HCT116 (cell line): ENCODE results near the gene BTBD9. TPM values are rescaled to one million over a fixed set of nuclear protein-coding genes. Genes with fewer than 3 reads are reported as not detected.

ENCODE experiments used
- ATAC-seq: fragments of 200-7000 bp; cut with Tn5 transposase; 2 replicates; pipeline ENCODE4 v1.9.1; 2020; ENCODE audit warnings: mild to moderate bottlenecking, moderate library complexity
- BruUV-seq: library from RNA; stranded (reverse); fragments of 400-500 nt; replicated peaks from 2 replicates; lab custom pipeline; 2021; lab: Mats Ljungman, UMichigan
- CTCF ChIA-PET: fragments of 300-600 bp; sonication (Branson Sonifier 250); formaldehyde crosslinking; loops from one replicate; lab custom pipeline; 2021; ENCODE audit warnings: antibody characterized with exemption; lab: Charles Lee
- POLR2A ChIA-PET: fragments of 300-600, 350-600 bp; sonication (Branson Sonifier 250); formaldehyde crosslinking; loops from one replicate; lab custom pipeline; 2021; ENCODE audit warnings: antibody characterized with exemption; lab: Charles Lee
- RAD21 ChIA-PET, 2 experiments: fragments of 300-600 bp; sonication (Branson Sonifier 250); formaldehyde crosslinking; loops; one replicate each; lab custom pipeline; 2023; ENCODE audit warnings: low total read pairs in 2 of 2; ENCODE audit not compliant: uncharacterized antibody in 2 of 2, unreplicated experiment in 2 of 2, low non-redundant PET in 1 of 2; lab: Charles Lee
- DNase-seq: peaks from one replicate; pipeline ENCODE4 v3.0.0-alpha.2; 2010; ENCODE audit warnings: low read depth, low spot score
- H2AFZ ChIP-seq: fragments of 200-600 bp; shearing (Covaris generic), sonication (generic); 2 replicates; pipeline ENCODE4 v1.6.1; 2017; ENCODE audit warnings: low read depth, mixed run types, mixed read lengths, antibody characterized with exemption, low read length; ENCODE audit not compliant: poor library complexity, severe bottlenecking
- H3K27ac ChIP-seq: 2 replicates; pipeline ENCODE4 v1.5.1; 2012; ENCODE audit warnings: low read depth, low read length
- H3K27me3 ChIP-seq: fragments of 200-600 bp; sonication (generic); 2 replicates; pipeline ENCODE4 v1.6.1; 2016; ENCODE audit warnings: mixed run types, low read length, mixed read lengths; ENCODE audit not compliant: insufficient read depth
- H3K36me3 ChIP-seq, 2 experiments: fragments of 200-500 bp in 1 of 2; fragments of 200-600 bp in 1 of 2; sonication (Bioruptor generic) in 1 of 2; sonication (generic) in 1 of 2; 2 replicates each; pipeline versions ENCODE4 v1.5.1 to v1.6.1; 2014 to 2016; ENCODE audit warnings: low read length in 2 of 2, inconsistent platforms in 1 of 2, mixed read lengths in 1 of 2, mixed run types in 1 of 2; ENCODE audit not compliant: insufficient read depth in 2 of 2, control insufficient read depth in 1 of 2
- H3K4me1 ChIP-seq, 2 experiments: fragments of 200-600 bp in 1 of 2; sonication (generic) in 1 of 2; 2 replicates each; pipeline versions ENCODE4 v1.5.1 to v1.6.1; 2012 to 2017; ENCODE audit warnings: low read length in 2 of 2, inconsistent platforms in 1 of 2, mild to moderate bottlenecking in 1 of 2, mixed read lengths in 1 of 2, mixed run types in 1 of 2, moderate library complexity in 1 of 2; ENCODE audit not compliant: insufficient read depth in 2 of 2, control insufficient read depth in 1 of 2
- H3K4me2 ChIP-seq: fragments of 200-600 bp; sonication (generic); 2 replicates; pipeline ENCODE4 v1.6.1; 2017; ENCODE audit warnings: mixed run types, low read length, mixed read lengths
- H3K4me3 ChIP-seq, 2 experiments: fragments of 200-600 bp in 1 of 2; sonication (generic) in 1 of 2; replicated peaks in 1 of 2; 2 replicates each; pipeline ENCODE4 v1.5.1; 2011 to 2016; ENCODE audit warnings: low read length in 2 of 2, control low read depth in 1 of 2, low read depth in 1 of 2, mild to moderate bottlenecking in 1 of 2, mixed read lengths in 1 of 2, mixed run types in 1 of 2
- H3K79me2 ChIP-seq: fragments of 200-600 bp; sonication (generic); 2 replicates; pipeline ENCODE4 v1.6.1; 2017; ENCODE audit warnings: mild to moderate bottlenecking, mixed run types, low read length, moderate library complexity, mixed read lengths; ENCODE audit not compliant: insufficient read depth
- H3K9ac ChIP-seq: fragments of 200-600 bp; sonication (generic); 2 replicates; pipeline ENCODE4 v1.6.1; 2016; ENCODE audit warnings: low read length, mixed read lengths
- H3K9me2 ChIP-seq: fragments of 200-600 bp; sonication (generic), shearing (Covaris generic); 2 replicates; pipeline ENCODE4 v1.6.1; 2017; ENCODE audit warnings: mixed run types, mild to moderate bottlenecking, moderate library complexity; ENCODE audit not compliant: insufficient read depth
- H3K9me3 ChIP-seq, 2 experiments: fragments of 200-500 bp in 1 of 2; fragments of 200-600 bp in 1 of 2; sonication (Bioruptor generic) in 1 of 2; sonication (generic) in 1 of 2; 2 replicates each; pipeline ENCODE4 v1.6.1; 2014 to 2017; ENCODE audit warnings: low read length in 2 of 2, mixed read lengths in 2 of 2, inconsistent platforms in 1 of 2, low read depth in 1 of 2, mild to moderate bottlenecking in 1 of 2, mixed run types in 1 of 2, moderate library complexity in 1 of 2; ENCODE audit not compliant: control insufficient read depth in 1 of 2, insufficient read depth in 1 of 2
- H4K20me1 ChIP-seq: fragments of 200-600 bp; sonication (generic), shearing (Covaris generic); 2 replicates; pipeline ENCODE4 v1.6.1; 2017; ENCODE audit warnings: mixed run types, mild to moderate bottlenecking, moderate library complexity; ENCODE audit not compliant: insufficient read depth
- CEBPB ChIP-seq: IDR thresholded peaks from 2 replicates; pipeline ENCODE4 v1.6.1; 2012; ENCODE audit warnings: low read depth
- CTCF ChIP-seq, 3 experiments: fragments of 200-600 bp in 1 of 3; sonication (generic) in 1 of 3; IDR thresholded peaks in 2 of 3; conservative IDR thresholded peaks in 1 of 3; 2 replicates each; pipeline ENCODE4 v1.5.1; 2012 to 2017; ENCODE audit warnings: low read depth in 2 of 3, low read length in 2 of 3, antibody characterized with exemption in 1 of 3, borderline replicate concordance in 1 of 3, control low read depth in 1 of 3, mild to moderate bottlenecking in 1 of 3, mixed read lengths in 1 of 3, mixed run types in 1 of 3, moderate library complexity in 1 of 3; ENCODE audit not compliant: insufficient read depth in 1 of 3
- EGR1 ChIP-seq: IDR thresholded peaks from 2 replicates; pipeline ENCODE4 v1.6.1; 2012; ENCODE audit warnings: low read depth
- FOSL1 ChIP-seq: IDR thresholded peaks from 2 replicates; pipeline ENCODE4 v1.6.1; 2012; ENCODE audit warnings: low read depth
- POLR2A ChIP-seq: IDR thresholded peaks from 2 replicates; pipeline ENCODE4 v1.7.0; 2011; ENCODE audit warnings: borderline replicate concordance; ENCODE audit not compliant: insufficient read depth, insufficient read length; ENCODE audit errors: extremely low read depth
- RAD21 ChIP-seq: IDR thresholded peaks from 2 replicates; pipeline ENCODE4 v1.6.1; 2012; ENCODE audit warnings: low read depth, mild to moderate bottlenecking
- SIN3A ChIP-seq: IDR thresholded peaks from 2 replicates; pipeline ENCODE4 v1.6.1; 2012; ENCODE audit warnings: low read depth
- TCF7L2 ChIP-seq: IDR thresholded peaks from 2 replicates; pipeline ENCODE4 v1.7.0; 2011; ENCODE audit warnings: borderline replicate concordance, inconsistent platforms; ENCODE audit not compliant: insufficient read depth, insufficient read length; ENCODE audit errors: extremely low read depth
- ZNF274 ChIP-seq: fragments of 200-500 bp; sonication (Bioruptor generic); IDR thresholded peaks from 2 replicates; pipeline ENCODE4 v1.6.1; 2014; ENCODE audit warnings: mild to moderate bottlenecking, low read depth, low read length, inconsistent platforms
- intact Hi-C: fragments of 100-400 bp; cut with micrococcal nuclease; formaldehyde crosslinking; loops from 2 replicates; pipeline ENCODE4 v1.10.0; 2022
- total RNA-seq: library from RNA; stranded (reverse); gene quantifications from one replicate; pipeline ENCODE4 v1.2.1, GENCODE V29; 2021; ENCODE audit not compliant: unreplicated experiment
- TF ChIP-seq, protein P1 (sequence below): IDR thresholded peaks from 2 replicates; pipeline ENCODE4 v1.6.1; 2012
- TF ChIP-seq, protein P2 (sequence below): IDR thresholded peaks from 2 replicates; pipeline ENCODE4 v1.6.1; 2012

BTBD9 gene
- total RNA-seq, 1 experiment from 2014 or later: 10.9 TPM

- ATAC-seq (no peak), DNase-seq (no peak)
- H3K27ac ChIP-seq: no peak overlapping the region
- no peak overlapping the region for H2AFZ ChIP-seq
- intact Hi-C loops: no loop called here
- no peak overlapping the region for H3K4me3 ChIP-seq
- H3K4me1 ChIP-seq: peaks cover 20 to 21% of the 10 kb centered on the region in 2 experiments
- TF ChIP-seq POLR2A (no peak), RAD21 (no peak), CTCF (IDR thresholded peaks at IDR 0.05 in 2 of 3, conservative IDR thresholded peaks at IDR 0.05 in 1 of 3; ENCODE audit: borderline replicate concordance in 1 of 3, insufficient read depth in 1 of 3, low read depth in 2 of 3, low read length in 2 of 3) (no peak), FOSL1 (no peak), SIN3A (no peak), CEBPB (no peak), TCF7L2 (no peak), ZNF274 (no peak), EGR1 (no peak)
- TF ChIP-seq, protein P1, sequence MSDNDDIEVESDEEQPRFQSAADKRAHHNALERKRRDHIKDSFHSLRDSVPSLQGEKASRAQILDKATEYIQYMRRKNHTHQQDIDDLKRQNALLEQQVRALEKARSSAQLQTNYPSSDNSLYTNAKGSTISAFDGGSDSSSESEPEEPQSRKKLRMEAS: no peak
- TF ChIP-seq, protein P2, sequence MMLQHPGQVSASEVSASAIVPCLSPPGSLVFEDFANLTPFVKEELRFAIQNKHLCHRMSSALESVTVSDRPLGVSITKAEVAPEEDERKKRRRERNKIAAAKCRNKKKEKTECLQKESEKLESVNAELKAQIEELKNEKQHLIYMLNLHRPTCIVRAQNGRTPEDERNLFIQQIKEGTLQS: no peak
- TF ChIP-seq, all 23 proteins: peak for 0
- no peaks in the 10 kb centered on the region for H3K36me3 ChIP-seq
- ChIA-PET POLR2A (no interaction called here), RAD21 (no interaction called here), CTCF (no interaction called here)
- H3K9me2 ChIP-seq: no peaks in the 10 kb centered on the region
- no peaks in the 10 kb centered on the region for H3K9me3 ChIP-seq
- no peaks in the 10 kb centered on the region for H3K79me2 ChIP-seq
- no peaks in the 10 kb centered on the region for H4K20me1 ChIP-seq
- no peaks in the 10 kb centered on the region for H3K27me3 ChIP-seq
- BruUV-seq: no TSS peak
- no peak overlapping the region for H3K4me2 ChIP-seq
- H3K9ac ChIP-seq: no peak overlapping the region
Observed at GRCh38 chr6:38387971-38388370, 251.8 kb downstream of the BTBD9 start.
